Thyroid gland (tissue), 4 donors: ENCODE data around the gene ZBP1. TPM values are rescaled to one million over a fixed set of nuclear protein-coding genes. Genes with fewer than 3 reads are reported as not detected.

Source experiments
- DNase-seq, 2 donors: peaks; one replicate each; pipeline ENCODE4 v3.0.0-alpha.2; 2019
- H3K27ac ChIP-seq, 3 donors: fragments of 200-600 bp; sonication (generic); 1 replicate in 2 of 3; 2 replicates in 1 of 3; pipeline ENCODE4 v1.5.1; 2016 to 2019; ENCODE audit warnings: mild to moderate bottlenecking in 1 of 3, moderate library complexity in 1 of 3
- H3K27me3 ChIP-seq: fragments of 200-600 bp; sonication (generic); one replicate; pipeline ENCODE4 v1.5.1; 2019
- H3K36me3 ChIP-seq, 2 donors: fragments of 200-600 bp; sonication (generic); one replicate each; pipeline ENCODE4 v1.5.1; 2016 to 2019
- H3K4me1 ChIP-seq, 2 donors: fragments of 200-600 bp; sonication (generic); one replicate each; pipeline ENCODE4 v1.5.1; 2017 to 2019
- H3K4me3 ChIP-seq, 3 donors: fragments of 200-600 bp; sonication (generic); replicated peaks in 1 of 3; 1 replicate in 2 of 3; 2 replicates in 1 of 3; pipeline ENCODE4 v1.5.1; 2016; ENCODE audit warnings: mild to moderate bottlenecking in 1 of 3
- H3K9me3 ChIP-seq: fragments of 200-600 bp; sonication (generic); one replicate; pipeline ENCODE4 v1.5.1; 2017
- CTCF ChIP-seq, 6 experiments: fragments of 200-600 bp in 3 of 6; fragments of 450-650 bp in 3 of 6; sonication (generic) in 3 of 6; IDR thresholded peaks; one replicate each; pipeline ENCODE4 v1.5.1; 2016 to 2019; ENCODE audit warnings: antibody characterized with exemption in 6 of 6, mild to moderate bottlenecking in 2 of 6, inconsistent platforms in 1 of 6, moderate library complexity in 1 of 6
- POLR2A ChIP-seq, 2 donors: fragments of 450-650 bp; IDR thresholded peaks; one replicate each; pipeline ENCODE4 v1.6.1; 2017; ENCODE audit warnings: antibody characterized with exemption in 2 of 2, mild to moderate bottlenecking in 2 of 2, moderate library complexity in 1 of 2
- WGBS, 2 donors: methylation state at CpG; one replicate each; pipeline ENCODE4 v1.1.5; 2017; 5-methylcytosine and 5-hydroxymethylcytosine counted together
- intact Hi-C: fragments of 100-400 bp; cut with DNase I; formaldehyde crosslinking; loops from one replicate; pipeline ENCODE4 v1.15.1; 2023
- total RNA-seq, 4 donors: library from RNA; depleted of rRNA; stranded (reverse); fragments of >200 nt; gene quantifications; one replicate each; pipeline ENCODE4 v1.2.3, GENCODE V29; 2016

The ZBP1 gene
- total RNA-seq, 4 donors from 2014 or later = 0.33 to 1.5 (median 0.34) TPM; not detected in 1

DNA sequence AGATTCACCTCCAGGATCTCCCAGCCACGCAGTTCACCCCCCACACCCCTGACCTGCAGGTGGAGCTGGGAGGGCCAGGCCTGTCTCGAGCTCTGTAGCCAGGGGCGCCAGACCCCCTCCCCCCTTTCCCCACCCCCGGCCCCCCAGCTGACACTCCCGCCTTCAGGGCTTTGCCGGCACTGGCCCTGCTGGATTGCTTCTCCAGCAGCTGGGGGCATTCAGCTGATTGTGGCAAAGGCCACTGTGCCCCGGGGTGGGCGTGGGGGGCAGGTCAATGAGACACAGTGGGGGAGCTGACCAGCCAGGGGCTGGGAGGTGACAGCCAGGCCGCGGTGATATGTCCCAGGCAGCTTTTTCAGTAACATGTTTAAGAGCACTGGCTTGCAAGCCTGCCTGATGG lies 22.2 kb downstream of the ZBP1 start:
- TF ChIP-seq POLR2A (IDR thresholded peaks at IDR 0.05) (no peak), CTCF (IDR thresholded peaks at IDR 0.05) (no peak)
- H3K36me3 ChIP-seq = no peaks in the 10 kb centered on the region
- no peak overlapping the region for H3K27ac ChIP-seq
- intact Hi-C loops = loop anchor here (5.0 to 10.0 kb wide), 2 partner anchors 213 to 614 kb away; no protein-coding TSS in a partner anchor
- 57 to 59% methylated on average over 3 to 8 of the region's 10 CpGs for WGBS, 2 donors
- H3K4me3 ChIP-seq = no peak overlapping the region
- no peak for DNase-seq
- H3K27me3 ChIP-seq = no peaks in the 10 kb centered on the region
- peaks cover 2 to 7% of the 10 kb centered on the region in 2 donors for H3K4me1 ChIP-seq
- no peaks in the 10 kb centered on the region for H3K9me3 ChIP-seq

DNA sequence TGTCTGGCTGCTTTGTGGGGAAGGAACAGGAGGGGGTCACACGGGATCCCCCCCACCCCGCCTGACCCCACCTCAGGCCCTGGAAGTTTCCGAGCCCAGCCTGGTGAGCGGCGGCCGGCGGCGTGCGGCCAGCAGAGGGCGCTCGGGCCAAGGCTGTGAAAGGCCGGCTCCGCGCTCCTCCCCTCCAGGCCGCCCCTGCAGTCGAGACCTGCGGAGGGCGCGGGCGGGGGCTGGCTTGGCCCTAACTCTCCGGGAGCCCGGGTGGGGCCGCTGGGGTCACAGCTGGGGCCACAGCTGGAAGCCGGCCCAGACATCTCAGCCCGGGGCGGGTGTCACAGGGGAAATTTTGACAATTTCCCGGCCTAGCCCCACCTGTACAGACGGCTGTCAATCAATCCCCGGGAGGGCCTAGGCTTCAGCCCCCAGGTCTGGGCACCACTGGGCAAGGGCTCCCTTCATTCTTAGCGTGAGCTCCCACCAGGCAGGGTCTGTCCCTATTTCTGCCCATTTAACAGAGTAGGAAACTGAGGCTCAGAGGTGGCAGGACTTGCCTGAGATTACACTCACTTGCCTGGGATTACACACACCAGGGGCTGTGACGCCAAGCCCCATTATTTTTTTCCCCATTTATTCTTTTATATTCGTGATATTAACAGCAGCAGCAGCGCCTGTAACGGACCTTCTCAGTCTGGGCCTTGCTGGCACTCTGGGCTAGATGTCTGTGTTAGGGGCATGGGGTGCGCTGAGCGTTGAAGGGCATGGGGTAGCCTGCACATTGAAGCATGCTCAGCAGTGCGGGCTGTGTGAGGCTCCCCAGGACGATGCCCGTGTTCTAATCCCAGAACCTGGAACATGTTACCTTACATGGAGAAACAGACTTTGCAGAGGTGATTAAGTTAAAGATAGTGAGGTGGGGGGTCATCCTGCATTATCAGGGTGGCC lies 23.0 kb downstream of the ZBP1 start:
- TF ChIP-seq CTCF (IDR thresholded peaks at IDR 0.05) (peak; percentile 68 to 97 (median 88)), POLR2A (IDR thresholded peaks at IDR 0.05) (no peak)
- no peak overlapping the region for H3K27ac ChIP-seq
- intact Hi-C loops = loop anchor here (5.0 to 10.0 kb wide), 2 partner anchors 212 to 615 kb away; no protein-coding TSS in a partner anchor
- H3K36me3 ChIP-seq = no peaks in the 10 kb centered on the region
- 37 to 63% methylated on average over 12 to 23 of the region's 39 CpGs for WGBS, 2 donors
- H3K9me3 ChIP-seq = no peaks in the 10 kb centered on the region
- peak; percentile 63 to 68 for DNase-seq
- H3K27me3 ChIP-seq = no peaks in the 10 kb centered on the region
- H3K4me3 ChIP-seq = no peak overlapping the region
- peaks cover 2 to 7% of the 10 kb centered on the region in 2 donors for H3K4me1 ChIP-seq

- Histone ChIP-seq H3K9me3 (no peaks in the 10 kb centered on the region), H3K4me1 (peaks cover 2 to 7% of the 10 kb centered on the region in 2 donors), H3K27ac (no peak overlapping the region), H3K27me3 (no peaks in the 10 kb centered on the region), H3K4me3 (no peak overlapping the region), H3K36me3 (no peaks in the 10 kb centered on the region)
- intact Hi-C loops = loop anchor here (5.0 to 10.0 kb wide), 2 partner anchors 212 to 616 kb away; no protein-coding TSS in a partner anchor
- TF ChIP-seq CTCF (IDR thresholded peaks at IDR 0.05) = no peak
- TF ChIP-seq POLR2A (IDR thresholded peaks at IDR 0.05) = no peak
- DNase-seq = no peak
- WGBS, 2 donors = 65 to 75% methylated on average over 11 of the region's 11 CpGs
These were observed 23.9 kb downstream of the ZBP1 start for GRCh38 chr20:57596358-57596757.

DNA sequence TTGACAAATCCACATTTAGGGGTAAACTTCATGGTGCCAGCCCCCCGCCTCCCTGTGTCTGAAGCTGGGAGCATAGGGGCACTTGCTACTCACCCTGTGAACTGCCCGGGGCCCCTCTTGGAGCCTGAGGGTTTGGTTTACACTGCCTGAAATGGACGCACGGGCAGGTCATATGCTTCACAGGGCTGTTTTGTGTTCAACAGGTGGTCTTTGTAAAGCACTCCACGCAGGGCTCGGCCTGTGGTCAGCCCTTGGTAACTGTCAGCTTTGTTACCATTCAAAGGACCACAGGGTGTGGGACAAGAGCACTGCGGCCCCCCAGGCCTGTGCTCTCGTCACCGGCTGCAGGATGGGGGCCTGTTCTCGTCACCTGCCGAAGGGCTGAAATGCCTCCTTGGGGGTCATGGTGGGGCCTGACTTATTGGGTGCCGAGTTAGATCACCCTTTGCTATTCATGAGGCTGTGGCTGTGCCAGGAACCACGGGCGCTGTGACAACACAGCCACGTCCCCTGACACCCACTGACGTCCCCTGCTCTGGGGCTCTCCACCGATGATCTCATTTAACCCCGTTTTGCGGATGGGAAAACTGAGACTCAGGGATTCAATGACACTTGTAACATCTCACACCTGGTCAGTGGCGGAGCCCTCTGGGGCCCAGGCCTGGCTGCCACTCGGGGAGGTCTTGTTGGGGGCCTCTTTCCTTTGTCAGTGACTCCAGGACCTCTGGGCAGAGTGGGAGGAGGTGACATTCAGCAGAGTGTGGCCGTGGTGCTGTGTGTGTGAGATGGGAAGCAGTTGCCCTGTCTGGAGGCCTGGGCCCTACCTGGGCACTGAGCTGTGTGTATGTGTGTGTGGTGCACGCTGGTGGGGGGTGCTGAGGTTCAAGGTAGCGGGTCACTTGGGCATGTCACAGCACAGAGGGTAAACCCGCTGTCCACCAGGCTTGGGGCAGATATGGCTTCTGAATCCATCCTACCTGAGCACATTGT lies 24.9 kb downstream of the ZBP1 start:
- Histone ChIP-seq H3K9me3 (no peaks in the 10 kb centered on the region), H3K27ac (no peak overlapping the region), H3K4me3 (no peak overlapping the region), H3K4me1 (peaks cover 2 to 7% of the 10 kb centered on the region in 2 donors), H3K27me3 (no peaks in the 10 kb centered on the region), H3K36me3 (no peaks in the 10 kb centered on the region)
- TF ChIP-seq CTCF (IDR thresholded peaks at IDR 0.05) (no peak), POLR2A (IDR thresholded peaks at IDR 0.05) (no peak)
- DNase-seq = no peak
- WGBS, 2 donors = 86 to 94% methylated on average over 22 to 24 of the region's 25 CpGs
- intact Hi-C loops = loop anchor here (5.0 to 10.0 kb wide), 2 partner anchors 211 to 617 kb away; no protein-coding TSS in a partner anchor
